Heart left ventricle (tissue), 13 donors: ENCODE measurements around the gene UBA7.

Source experiments
- CTCF ChIP-seq, 12 donors: fragments of 200-600 bp; sonication (generic) in 4 of 12; IDR thresholded peaks; one replicate each; pipeline versions ENCODE4 v1.5.0 to v1.8.0; 2018 to 2022; ENCODE audit warnings: antibody characterized with exemption in 12 of 12, mild to moderate bottlenecking in 5 of 12
- POLR2A ChIP-seq, 2 donors: fragments of 450-650 bp; IDR thresholded peaks; one replicate each; pipeline ENCODE4 v1.6.1; 2017; ENCODE audit warnings: antibody characterized with exemption in 2 of 2, mild to moderate bottlenecking in 2 of 2, moderate library complexity in 2 of 2
- donor health status: ischemic (EF 13 %, LVEDD 7.1; RV severe dilation, severe dysfunction).
- donor health status: DM: no; HTN: yes; CAD: no.
- donor health status: DM: no; HTN: no; CAD: no.
- donor health status: ischemic (EF 25% LVEDD 6.9; RV normal size, moderate dysfunction).
- donor health status: ischemic (EF 25% LVEDD 5.7; RV mildly dilated, moderate dysfunction).
- donor health status: ischemic (EF 35%, LVEDD 5.7; RV mildly dilated, moderate dysfunction).
- donor health status: nonischemic (EF 11% LVEDD 7.7; RV severe dilation, severe dysfunction).
- donor health status: DM: yes; HTN: yes; CAD: no.
- donor health status: PGD.
- donor health status: ischemic (EF 29% LVEDD 5.4; RV normal size, mild dysfunction).
- donor health status: nonischemic (EF 23%, LVEDD 6.1; RV moderate dilation, normal function).

GRCh38 chr3:49841806-49842205, 28.1 kb upstream of the UBA7 start:
- no peak for TF ChIP-seq POLR2A (IDR thresholded peaks at IDR 0.05)
- TF ChIP-seq CTCF (IDR thresholded peaks at IDR 0.05), result no peak
